Activated CD4-positive, CD25-positive, alpha-beta regulatory T cell treated with anti-CD3 and anti-CD28 coated beads, Interleukin-2, amount 50 U/mL, for 72 hours (primary cell): ENCODE results near the gene L2HGDH.

ENCODE experiments used
- DNase-seq: peaks from one replicate; pipeline ENCODE4 v3.0.0; 2021

Gene L2HGDH

GRCh38 chr14:50285861-50286260, 26.2 kb downstream of the L2HGDH start:
- no peak for DNase-seq

GRCh38 chr14:50272498-50272897, 39.5 kb downstream of the L2HGDH start:
- DNase-seq = no peak

- DNase-seq = no peak
Measured at GRCh38 chr14:50270932-50271331, 41.1 kb downstream of the L2HGDH start.

- DNase-seq = no peak
Measured at GRCh38 chr14:50265029-50265428, 47.0 kb downstream of the L2HGDH start.

- DNase-seq = no peak
Measured at GRCh38 chr14:50263321-50263720, 48.7 kb downstream of the L2HGDH start.

GRCh38 chr14:50262865-50263264, 49.2 kb downstream of the L2HGDH start:
- no peak for DNase-seq

GRCh38 chr14:50260511-50260910, 51.5 kb downstream of the L2HGDH start:
- no peak for DNase-seq

- no peak for DNase-seq
Measured at GRCh38 chr14:50260072-50260471, 52.0 kb downstream of the L2HGDH start.

- DNase-seq = no peak
Measured at GRCh38 chr14:50257732-50258131, 54.3 kb downstream of the L2HGDH start.

GRCh38 chr14:50254248-50254647, 57.8 kb downstream of the L2HGDH start:
- DNase-seq = no peak

- DNase-seq = no peak
Measured at GRCh38 chr14:50249136-50249775, 62.8 kb downstream of the L2HGDH start.

- DNase-seq = no peak
Measured at GRCh38 chr14:50247245-50247644, 64.8 kb downstream of the L2HGDH start.

- DNase-seq = no peak
Measured at GRCh38 chr14:50242566-50243310, 69.3 kb downstream of the L2HGDH start.

- DNase-seq = no peak
Measured at GRCh38 chr14:50242096-50242495, 69.9 kb downstream of the L2HGDH start.

- no peak for DNase-seq
Measured at GRCh38 chr14:50237427-50237826, 74.6 kb downstream of the L2HGDH start.

- no peak for DNase-seq
Measured at GRCh38 chr14:50233951-50234250, 78.1 kb downstream of the L2HGDH start.

- DNase-seq = peak; percentile 41
Measured at GRCh38 chr14:50233166-50233950, 78.7 kb downstream of the L2HGDH start.

- DNase-seq = no peak
Measured at GRCh38 chr14:50232276-50232642, 79.8 kb downstream of the L2HGDH start.

GRCh38 chr14:50231475-50232275, 80.4 kb downstream of the L2HGDH start, which contains the start of gene SOS2:
Gene SOS2 (minus strand): TSS chr14:50231578. CDS start chr14:50231283, 295 bp downstream.
- peak; percentile 84 for DNase-seq

GRCh38 chr14:50230701-50231474, 81.1 kb downstream of the L2HGDH start:
- DNase-seq = peak; percentile 55

- DNase-seq = no peak
Measured at GRCh38 chr14:50230401-50230700, 81.7 kb downstream of the L2HGDH start.

- DNase-seq = no peak
Measured at GRCh38 chr14:50229681-50230080, 82.3 kb downstream of the L2HGDH start.

GRCh38 chr14:50228313-50228712, 83.7 kb downstream of the L2HGDH start:
- DNase-seq = no peak
